Mucosa of rectum (tissue), 2 donors: ENCODE results near the gene ASCL3.

Experiments used
- H3K27ac ChIP-seq, 2 donors: one replicate each; pipeline ENCODE4 v1.7.0; 2013; ENCODE audit warnings: inconsistent platforms in 2 of 2, low read depth in 2 of 2, low read length in 2 of 2
- H3K27me3 ChIP-seq, 2 donors: one replicate each; pipeline ENCODE4 v1.7.0; 2013; ENCODE audit warnings: low read length in 2 of 2; ENCODE audit not compliant: control insufficient read depth in 2 of 2, insufficient read depth in 2 of 2
- H3K36me3 ChIP-seq, 2 donors: one replicate each; pipeline ENCODE4 v1.7.0; 2013; ENCODE audit warnings: low read length in 2 of 2; ENCODE audit not compliant: control insufficient read depth in 2 of 2, insufficient read depth in 2 of 2
- H3K4me1 ChIP-seq, 2 donors: one replicate each; pipeline ENCODE4 v1.7.0; 2013; ENCODE audit warnings: low read length in 2 of 2, mild to moderate bottlenecking in 1 of 2; ENCODE audit not compliant: control insufficient read depth in 2 of 2, insufficient read depth in 2 of 2
- H3K4me3 ChIP-seq, 2 donors: one replicate each; pipeline ENCODE4 v1.7.0; 2013; ENCODE audit warnings: low read length in 2 of 2
- H3K9ac ChIP-seq, 2 donors: one replicate each; pipeline ENCODE4 v1.7.0; 2013; ENCODE audit warnings: low read length in 2 of 2, low read depth in 1 of 2, mild to moderate bottlenecking in 1 of 2
- H3K9me3 ChIP-seq, 2 donors: one replicate each; pipeline ENCODE4 v1.7.0; 2013; ENCODE audit warnings: low read length in 2 of 2; ENCODE audit not compliant: control insufficient read depth in 2 of 2
- donor health status: healthy.
- donor health status: Normal muscosa, but diverticular disease.

Gene ASCL3

DNA sequence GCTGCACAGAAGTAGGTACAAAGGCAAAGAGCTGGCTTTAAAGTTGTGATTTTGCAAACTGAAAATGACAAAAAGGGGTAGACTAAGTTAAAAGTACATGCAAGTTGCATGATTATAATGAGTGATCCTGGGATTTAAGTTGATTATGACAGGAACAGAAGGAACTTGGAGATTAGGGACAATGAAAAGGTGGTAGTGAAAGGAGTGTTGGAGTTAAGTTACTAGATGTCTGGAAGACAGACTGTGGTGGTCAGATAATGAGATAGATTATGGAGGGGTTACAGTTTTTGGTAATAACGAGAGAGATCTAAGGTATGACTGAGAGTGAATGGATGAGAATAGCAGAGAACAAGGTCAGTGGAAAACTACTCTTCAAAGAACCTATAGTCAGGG is 29.1 kb upstream of the ASCL3 start:
- no peaks in the 10 kb centered on the region for H3K4me1 ChIP-seq
- no peaks in the 10 kb centered on the region for H3K9me3 ChIP-seq
- H3K9ac ChIP-seq, result no peak overlapping the region
- H3K36me3 ChIP-seq, result no peaks in the 10 kb centered on the region
- H3K27ac ChIP-seq, result no peak overlapping the region
- no peaks in the 10 kb centered on the region for H3K27me3 ChIP-seq
- H3K4me3 ChIP-seq, result no peak overlapping the region

DNA sequence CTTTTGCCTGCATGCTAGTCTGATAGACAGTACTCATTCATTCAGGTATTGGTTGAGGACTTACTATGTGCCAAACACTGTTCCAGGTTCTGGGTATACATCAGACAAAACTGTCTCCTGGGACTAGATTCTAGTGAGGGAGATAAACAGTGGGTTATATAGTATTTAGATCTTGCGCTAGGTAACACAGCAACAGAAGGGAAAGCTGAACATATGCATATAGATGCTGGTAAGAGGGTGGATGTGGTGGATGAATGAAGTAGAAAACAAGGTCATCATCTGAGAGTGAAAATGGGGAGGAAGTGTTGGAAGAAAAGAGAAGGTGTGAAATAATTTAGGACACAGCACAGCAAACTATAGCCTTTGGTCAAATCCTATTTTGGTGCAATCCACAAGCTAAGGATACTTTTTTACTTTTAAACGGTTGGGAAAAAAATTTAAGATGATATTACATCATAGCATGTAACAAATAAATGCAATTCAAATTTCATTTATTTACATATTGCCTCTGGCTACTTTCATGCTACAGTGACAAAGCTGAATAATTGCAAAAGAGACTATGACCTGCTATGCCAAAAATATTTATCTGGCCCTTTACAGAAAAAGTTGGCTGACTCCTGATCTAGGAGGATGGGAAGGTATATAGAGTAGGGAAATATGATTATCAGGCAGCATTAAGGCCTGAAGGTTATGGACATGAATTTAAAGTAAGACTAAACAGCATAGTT is 28.5 kb upstream of the ASCL3 start:
- Histone ChIP-seq H3K4me3 (no peak overlapping the region), H3K9ac (no peak overlapping the region), H3K36me3 (no peaks in the 10 kb centered on the region), H3K27me3 (no peaks in the 10 kb centered on the region), H3K4me1 (no peaks in the 10 kb centered on the region), H3K9me3 (no peaks in the 10 kb centered on the region), H3K27ac (no peak overlapping the region)

DNA sequence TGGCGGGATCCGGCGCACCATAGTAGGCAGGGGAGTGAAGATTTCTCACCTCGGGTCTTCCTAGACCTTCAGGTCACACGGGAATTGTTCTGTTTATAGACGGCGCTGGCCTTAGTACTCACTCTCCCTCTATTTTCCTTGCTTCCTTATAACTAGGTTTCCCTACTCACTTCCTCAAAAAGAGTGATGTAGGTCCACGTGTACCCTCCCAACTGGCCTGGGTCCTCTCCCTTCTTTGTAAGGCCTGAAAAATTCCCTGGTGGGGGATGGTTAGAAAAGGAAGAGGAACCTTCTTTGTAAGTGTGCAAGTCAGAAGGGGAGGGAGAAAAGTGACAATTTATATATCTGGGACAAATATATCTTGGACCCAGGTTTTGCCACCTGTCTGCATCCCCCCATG is 24.4 kb upstream of the ASCL3 start:
- Histone ChIP-seq H3K9ac (no peak overlapping the region), H3K27me3 (no peaks in the 10 kb centered on the region), H3K9me3 (no peaks in the 10 kb centered on the region), H3K36me3 (no peaks in the 10 kb centered on the region), H3K27ac (no peak overlapping the region), H3K4me3 (no peak overlapping the region), H3K4me1 (peaks cover 17% of the 10 kb centered on the region in 2 donors)

DNA sequence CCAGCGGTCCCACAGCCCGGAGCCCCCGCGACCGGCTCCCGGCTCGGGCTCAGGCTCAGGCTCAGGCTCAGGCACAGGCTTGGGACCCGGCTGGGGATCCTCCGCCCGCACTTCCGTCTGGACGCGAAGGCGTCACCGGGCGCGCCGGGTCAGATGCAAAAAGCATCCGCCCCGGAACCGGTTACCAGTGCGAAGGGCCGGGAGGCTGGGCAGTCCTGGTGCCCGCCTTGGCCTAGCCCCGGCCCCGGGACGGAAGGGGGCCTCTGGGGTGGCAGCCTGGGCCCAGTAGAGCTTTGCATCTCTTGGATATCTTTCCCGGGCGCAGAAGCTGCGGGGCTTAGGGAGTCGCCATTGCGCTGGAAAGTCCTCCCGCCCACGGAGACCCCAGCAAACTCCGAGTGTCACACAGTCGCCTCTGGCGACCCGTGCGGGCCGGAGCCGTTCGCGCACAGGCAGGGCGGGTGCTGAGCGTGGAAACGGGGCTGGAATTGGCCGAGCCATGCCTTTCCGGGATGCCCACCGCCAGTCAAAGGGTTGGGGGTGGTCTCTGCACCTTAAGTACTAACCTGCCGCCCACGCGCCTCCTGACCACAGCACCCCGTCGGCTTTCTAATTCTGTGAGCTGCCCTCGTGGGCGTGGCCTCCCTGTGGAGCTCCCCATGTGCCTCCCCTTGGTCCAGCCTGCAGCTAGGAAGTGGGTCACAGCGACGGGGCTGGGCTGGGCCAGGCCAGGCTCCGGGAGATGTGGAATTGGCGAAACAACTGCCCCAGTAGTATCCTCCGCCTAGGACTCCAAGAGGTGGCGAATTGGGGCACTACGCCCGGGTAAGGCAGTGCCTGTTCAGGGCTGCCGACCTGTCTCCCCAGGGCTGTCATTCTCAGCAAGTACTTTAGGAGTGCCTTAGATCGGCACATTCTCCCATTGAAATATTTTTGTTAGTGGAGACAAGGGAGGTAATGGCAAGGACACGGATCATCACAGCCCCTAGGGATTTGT is 21.8 kb upstream of the ASCL3 start, which contains the start of gene TMEM9B:
TSS of gene TMEM9B (minus strand) at position 119 of the 997 bp plus-strand sequence. CDS start 129 bp downstream, outside the sequence.
- Histone ChIP-seq H3K27ac (peak within 1 kb of the TSS; percentile 98 to 99), H3K9me3 (no peaks in the 10 kb centered on the region), H3K27me3 (no peaks in the 10 kb centered on the region), H3K4me3 (peak within 1 kb of the TSS; percentile 90 to 97), H3K4me1 (peaks cover 17 to 19% of the 10 kb centered on the region in 2 donors), H3K9ac (peak within 1 kb of the TSS; percentile 97 to 99), H3K36me3 (no peaks in the 10 kb centered on the region)

DNA sequence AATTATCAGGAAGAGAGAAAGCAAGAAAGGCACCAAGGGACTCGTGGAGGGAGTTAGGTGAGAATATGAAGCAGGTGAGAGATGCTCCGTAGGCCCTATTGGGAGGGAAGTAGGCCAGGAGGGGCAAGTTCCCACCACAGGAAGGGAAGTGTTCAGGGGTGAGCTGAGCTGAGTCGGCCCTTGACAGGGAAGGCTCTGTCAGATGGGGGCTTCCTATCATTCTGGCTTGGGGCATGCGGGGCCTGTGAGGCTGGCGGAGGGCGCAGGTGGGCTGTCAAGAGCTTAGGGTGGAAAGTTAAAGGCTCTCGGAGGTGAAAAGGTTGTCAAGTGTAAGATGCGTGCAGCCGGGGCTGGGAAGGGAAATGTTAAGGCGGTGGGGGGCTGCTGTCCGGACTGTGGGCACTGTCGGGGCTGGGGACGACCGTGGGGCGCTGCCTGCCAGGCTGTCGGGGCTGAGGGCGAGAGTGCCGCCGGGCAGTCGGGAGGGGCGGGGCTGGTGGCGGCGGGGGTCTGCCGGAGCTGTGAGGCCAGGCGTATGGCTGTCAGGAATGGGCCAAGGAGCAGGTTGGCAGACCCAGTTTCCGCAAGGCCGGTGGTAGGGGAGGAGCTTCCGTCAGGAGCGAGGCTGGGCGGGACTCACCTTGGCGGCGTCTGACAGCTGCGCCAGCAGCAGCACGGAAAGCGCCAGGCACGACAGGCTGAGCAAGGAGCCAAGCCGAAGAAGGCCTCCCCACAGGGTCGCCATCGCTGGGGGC is 20.9 kb upstream of the ASCL3 start:
- Histone ChIP-seq H3K36me3 (no peaks in the 10 kb centered on the region), H3K4me1 (peaks cover 22 to 27% of the 10 kb centered on the region in 2 donors), H3K9ac (peak overlapping the region; percentile 97 to 99), H3K27ac (peak overlapping the region; percentile 98 to 99), H3K9me3 (no peaks in the 10 kb centered on the region), H3K27me3 (no peaks in the 10 kb centered on the region), H3K4me3 (peak overlapping the region; percentile 90 to 97)

DNA sequence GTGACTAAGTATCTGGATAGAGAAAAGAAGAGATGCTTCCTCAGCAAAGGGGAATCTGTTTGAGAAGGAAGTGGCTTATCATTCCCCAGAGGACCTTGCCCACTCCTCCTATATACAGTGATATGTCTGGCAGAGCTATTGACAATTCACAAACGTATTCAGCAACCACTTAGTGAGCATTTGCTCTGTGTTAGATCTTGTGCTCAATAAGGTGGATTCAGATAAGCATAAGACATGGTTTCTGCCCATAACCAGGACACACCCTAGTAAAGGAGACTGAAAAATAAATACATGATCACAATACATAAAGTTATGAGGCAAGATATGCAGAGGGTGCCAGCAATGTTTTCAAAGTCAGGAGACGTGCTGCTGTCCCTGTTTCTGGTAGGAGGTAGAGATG is 20.0 kb upstream of the ASCL3 start:
- Histone ChIP-seq H3K9ac (peak overlapping the region in 1 of 2 donors; percentile 97), H3K27ac (peak overlapping the region; percentile 41 to 98), H3K9me3 (no peaks in the 10 kb centered on the region), H3K36me3 (no peaks in the 10 kb centered on the region), H3K4me3 (peak overlapping the region; percentile 90 to 97), H3K4me1 (peaks cover 22 to 27% of the 10 kb centered on the region in 2 donors), H3K27me3 (no peaks in the 10 kb centered on the region)

DNA sequence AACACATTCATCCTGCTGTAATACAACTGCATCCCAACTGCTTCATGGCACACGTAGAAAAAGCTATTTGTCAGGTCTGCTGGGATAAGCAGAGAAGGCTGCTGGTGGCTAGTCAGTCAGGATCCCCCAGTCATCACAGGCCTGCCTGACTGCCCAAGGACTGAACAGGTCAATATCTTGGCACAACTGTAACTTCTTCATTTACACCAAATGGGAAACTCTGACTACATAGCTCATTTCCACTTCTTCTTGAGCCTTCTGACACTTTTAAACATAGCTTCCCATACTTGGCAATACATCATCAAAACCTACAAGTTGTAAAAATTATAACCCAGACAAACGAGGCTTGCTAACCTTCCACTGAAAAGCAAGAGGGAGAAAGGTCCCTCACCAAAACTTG is 18.6 kb upstream of the ASCL3 start:
- Histone ChIP-seq H3K27ac (no peak overlapping the region), H3K36me3 (peaks cover 1 to 4% of the 10 kb centered on the region in 2 donors), H3K9me3 (no peaks in the 10 kb centered on the region), H3K9ac (no peak overlapping the region), H3K27me3 (no peaks in the 10 kb centered on the region), H3K4me1 (peaks cover 22 to 27% of the 10 kb centered on the region in 2 donors), H3K4me3 (no peak overlapping the region)

DNA sequence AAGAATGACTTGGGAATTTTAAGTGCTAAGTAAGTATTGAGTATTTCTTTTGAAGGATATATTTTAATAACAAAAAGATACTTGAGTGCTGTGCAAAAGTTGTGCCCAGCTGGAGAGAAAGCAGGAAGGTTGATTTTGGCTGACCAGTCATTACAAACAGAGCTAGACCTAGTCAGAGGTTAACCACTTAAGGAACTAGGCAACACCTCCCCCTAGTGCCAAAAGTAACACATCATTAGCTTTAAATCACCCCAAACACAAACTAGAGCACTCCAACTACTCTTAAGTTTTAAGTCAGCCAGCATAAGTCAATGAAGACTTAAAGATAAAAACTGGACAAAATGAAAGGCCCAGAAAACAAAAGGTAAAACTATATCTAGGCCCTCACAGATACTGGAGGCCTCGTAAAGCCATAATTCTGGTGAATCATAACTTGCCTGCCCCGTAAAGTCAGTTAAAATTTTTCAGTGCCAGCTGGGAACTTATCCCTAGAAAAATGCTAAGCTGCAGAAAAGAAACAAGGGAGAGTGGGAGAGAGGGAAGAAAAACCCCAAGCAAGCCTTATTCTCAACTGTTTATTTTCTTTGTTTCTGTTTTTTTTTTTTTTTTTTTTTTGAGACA is 16.8 kb upstream of the ASCL3 start:
- Histone ChIP-seq H3K9me3 (no peaks in the 10 kb centered on the region), H3K9ac (peak overlapping the region in 1 of 2 donors; percentile 28), H3K4me3 (peak overlapping the region in 1 of 2 donors; percentile 5), H3K4me1 (peaks cover 18 to 22% of the 10 kb centered on the region in 2 donors), H3K36me3 (peaks cover 7 to 16% of the 10 kb centered on the region in 2 donors), H3K27me3 (no peaks in the 10 kb centered on the region), H3K27ac (peak overlapping the region in 1 of 2 donors; percentile 42)

DNA sequence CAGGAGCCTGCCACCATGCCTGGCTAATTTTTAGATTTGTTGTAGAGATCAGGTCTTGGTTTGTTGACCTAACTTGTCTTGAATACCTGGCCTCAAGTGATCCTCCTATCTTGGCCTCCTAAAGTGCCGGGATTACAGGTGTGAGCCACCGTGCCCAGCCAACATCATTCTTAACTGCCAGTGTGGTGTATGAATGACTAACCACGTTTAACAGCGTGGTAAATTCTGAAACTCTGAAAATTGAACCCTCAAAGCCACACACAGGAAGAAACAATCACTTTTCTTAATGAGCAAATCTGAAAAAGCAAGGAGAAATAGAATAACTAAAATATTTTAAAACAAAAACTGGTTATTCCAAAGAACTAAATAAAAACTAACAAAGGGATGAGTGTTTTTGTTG is 14.0 kb upstream of the ASCL3 start:
- no peaks in the 10 kb centered on the region for H3K9me3 ChIP-seq
- H3K27ac ChIP-seq, result no peak overlapping the region
- H3K27me3 ChIP-seq, result no peaks in the 10 kb centered on the region
- peaks cover 6 to 10% of the 10 kb centered on the region in 2 donors for H3K4me1 ChIP-seq
- peaks cover 16 to 30% of the 10 kb centered on the region in 2 donors for H3K36me3 ChIP-seq
- H3K4me3 ChIP-seq, result no peak overlapping the region
- H3K9ac ChIP-seq, result no peak overlapping the region
